ENCODE measurements around the gene SLCO1A2. TPM values are rescaled to one million over a fixed set of nuclear protein-coding genes. Genes with fewer than 3 reads are reported as not detected.

The SLCO1A2 gene
- total and polyA plus RNA-seq, 2 donors (not counting 3 experiments of a cell fraction or from before 2014, with no cell fraction given) = not detected

DNA sequence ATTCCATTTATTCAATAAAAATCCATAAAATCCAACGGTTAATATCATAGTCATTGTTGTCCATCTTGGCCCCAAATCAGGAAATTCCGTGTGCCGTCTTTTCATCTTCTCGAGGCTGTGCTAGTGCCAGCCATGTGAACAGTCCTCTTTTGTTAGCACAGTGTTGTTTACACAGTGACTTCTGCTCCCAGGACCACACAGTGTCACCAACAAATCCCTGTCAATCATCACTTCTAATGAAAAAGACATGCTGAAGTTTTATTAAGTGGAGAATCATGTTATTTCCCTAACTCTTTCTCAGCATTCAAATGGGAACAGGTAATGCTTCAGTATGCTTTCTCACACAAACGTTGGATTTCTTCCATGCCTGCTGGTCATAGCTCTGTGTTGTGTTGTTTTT is 1.9 kb upstream of the SLCO1A2 start:
- Histone ChIP-seq H3K27me3 (ENCODE audit: control insufficient read depth in 2 of 2, insufficient read depth in 2 of 2, low read length in 2 of 2) (no peaks in the 10 kb centered on the region), H3K4me2 (ENCODE audit: insufficient read depth, low read length) (no peak overlapping the region), H4K20me1 (replicated peaks; ENCODE audit: control insufficient read depth, extremely low read depth, insufficient read depth, low read length) (no peaks in the 10 kb centered on the region), H3K9ac (replicated peaks; ENCODE audit: extremely low read depth, insufficient read depth, low read length) (no peak overlapping the region), H2AFZ (ENCODE audit: low read depth, low read length) (no peak overlapping the region), H3K4me3 (replicated peaks in 1 of 3; ENCODE audit: insufficient read depth in 1 of 3, low read depth in 1 of 3, low read length in 3 of 3) (no peak overlapping the region), H3K79me2 (ENCODE audit: control insufficient read depth, insufficient read depth, low read length) (no peaks in the 10 kb centered on the region), H3K27ac (ENCODE audit: insufficient read depth, low read depth, low read length) (no peak overlapping the region), H3K9me3 (replicated peaks; ENCODE audit: control insufficient read depth, insufficient read depth, low read length) (no peaks in the 10 kb centered on the region), H3K36me3 (ENCODE audit: control insufficient read depth in 2 of 2, extremely low read depth in 1 of 2, insufficient read depth in 2 of 2, low read length in 2 of 2) (no peaks in the 10 kb centered on the region), H3K4me1 (ENCODE audit: control insufficient read depth, extremely low read depth, insufficient read depth, low read length) (no peaks in the 10 kb centered on the region), H3K9me1 (replicated peaks; ENCODE audit: control insufficient read depth, extremely low read depth, insufficient read depth, low read length) (no peaks in the 10 kb centered on the region)
- no peak for FAIRE-seq
- intact Hi-C loops (cut with micrococcal nuclease) = no loop called here
- ChIA-PET POLR2A (no interaction called here), CTCF (no interaction called here)
- TF ChIP-seq EZH2 (IDR thresholded peaks at IDR 0.05; ENCODE audit: borderline replicate concordance, low read depth, low read length, severe bottlenecking) = no peak
- TF ChIP-seq GATA2 (IDR thresholded peaks at IDR 0.05; ENCODE audit: insufficient read depth, insufficient read length, low read depth, low read length) = no peak
- TF ChIP-seq MYC (IDR thresholded peaks at IDR 0.05; ENCODE audit: low read depth, low read length) = no peak
- TF ChIP-seq JUN (IDR thresholded peaks at IDR 0.05; ENCODE audit: borderline replicate concordance, insufficient read depth, insufficient read length, low read depth) = no peak
- TF ChIP-seq, protein P1, sequence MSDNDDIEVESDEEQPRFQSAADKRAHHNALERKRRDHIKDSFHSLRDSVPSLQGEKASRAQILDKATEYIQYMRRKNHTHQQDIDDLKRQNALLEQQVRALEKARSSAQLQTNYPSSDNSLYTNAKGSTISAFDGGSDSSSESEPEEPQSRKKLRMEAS (IDR thresholded peaks at IDR 0.05; ENCODE audit: insufficient read depth, insufficient read length) = no peak
- no peak for TF ChIP-seq FOS (IDR thresholded peaks at IDR 0.05; ENCODE audit: borderline replicate concordance, insufficient read depth, low read length)
- TF ChIP-seq POLR2A (IDR thresholded peaks at IDR 0.05; ENCODE audit: low read depth, low read length) = no peak
- TF ChIP-seq POLR2AphosphoS5 (IDR thresholded peaks at IDR 0.05; ENCODE audit: insufficient read depth, low read depth, low read length) = no peak
- TF ChIP-seq, protein P2, sequence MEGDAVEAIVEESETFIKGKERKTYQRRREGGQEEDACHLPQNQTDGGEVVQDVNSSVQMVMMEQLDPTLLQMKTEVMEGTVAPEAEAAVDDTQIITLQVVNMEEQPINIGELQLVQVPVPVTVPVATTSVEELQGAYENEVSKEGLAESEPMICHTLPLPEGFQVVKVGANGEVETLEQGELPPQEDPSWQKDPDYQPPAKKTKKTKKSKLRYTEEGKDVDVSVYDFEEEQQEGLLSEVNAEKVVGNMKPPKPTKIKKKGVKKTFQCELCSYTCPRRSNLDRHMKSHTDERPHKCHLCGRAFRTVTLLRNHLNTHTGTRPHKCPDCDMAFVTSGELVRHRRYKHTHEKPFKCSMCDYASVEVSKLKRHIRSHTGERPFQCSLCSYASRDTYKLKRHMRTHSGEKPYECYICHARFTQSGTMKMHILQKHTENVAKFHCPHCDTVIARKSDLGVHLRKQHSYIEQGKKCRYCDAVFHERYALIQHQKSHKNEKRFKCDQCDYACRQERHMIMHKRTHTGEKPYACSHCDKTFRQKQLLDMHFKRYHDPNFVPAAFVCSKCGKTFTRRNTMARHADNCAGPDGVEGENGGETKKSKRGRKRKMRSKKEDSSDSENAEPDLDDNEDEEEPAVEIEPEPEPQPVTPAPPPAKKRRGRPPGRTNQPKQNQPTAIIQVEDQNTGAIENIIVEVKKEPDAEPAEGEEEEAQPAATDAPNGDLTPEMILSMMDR (IDR thresholded peaks at IDR 0.05; ENCODE audit: extremely low read depth in 1 of 2, insufficient read depth in 1 of 2, low read depth in 1 of 2, low read length in 2 of 2) = no peak
- no TSS peak for BruUV-seq (replicated peaks)
- dilution Hi-C loops (cut with MboI; ENCODE audit: extremely low pct_ligation_motif_present, low sequenced_read_pairs) = no loop called here
- DNase-seq (ENCODE audit: low read depth, low spot score) = no peak

All from endothelial cell of umbilical vein (primary cell).